ENCODE measurements around the gene TLK2. TPM values are rescaled to one million over a fixed set of nuclear protein-coding genes. Genes with fewer than 3 reads are reported as not detected.

TLK2 gene
- total RNA-seq, 1 experiment from 2014 or later = 54.6 TPM

DNA sequence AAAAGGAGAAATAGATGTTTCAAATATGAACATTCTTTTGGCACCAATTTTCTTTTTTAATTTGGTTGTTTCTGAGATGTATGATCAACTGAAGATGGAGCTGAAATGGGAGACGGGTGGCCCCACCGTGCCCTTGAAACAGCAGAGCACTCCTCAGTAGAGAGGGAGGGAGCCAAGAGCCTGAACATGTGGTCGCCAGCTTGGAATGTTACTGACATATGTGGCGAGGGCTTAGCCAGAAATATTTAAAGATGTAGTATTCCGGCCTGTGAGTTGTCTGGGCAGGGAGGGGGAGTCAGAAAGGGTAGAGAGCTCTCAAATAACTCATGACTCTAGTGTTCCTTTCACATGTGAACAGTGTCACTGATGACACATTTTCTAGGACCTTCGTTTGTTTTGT is 135.5 kb downstream of the TLK2 start:
- Histone ChIP-seq H3K27me3 (ENCODE audit: control insufficient read depth, insufficient read depth, low read length) (no peaks in the 10 kb centered on the region), H3K9me3 (ENCODE audit: control insufficient read depth, insufficient read depth, low read depth, low read length) (no peaks in the 10 kb centered on the region), H3K36me3 (ENCODE audit: control insufficient read depth, insufficient read depth, low read length) (peaks cover 7% of the 10 kb centered on the region; the same call in 1 of the 2 replicates), H3K4me1 (ENCODE audit: control insufficient read depth, insufficient read depth, low read length) (no peaks in the 10 kb centered on the region), H3K27ac (ENCODE audit: low read length) (no peak overlapping the region), H3K4me3 (ENCODE audit: low read depth in 2 of 2, low read length in 2 of 2) (no peak overlapping the region)
- no peak for ATAC-seq
- no TSS peak for BruUV-seq (replicated peaks)
- no peak for TF ChIP-seq TCF7L2 (IDR thresholded peaks at IDR 0.05; ENCODE audit: low read depth, low read length)
- TF ChIP-seq, protein P1, sequence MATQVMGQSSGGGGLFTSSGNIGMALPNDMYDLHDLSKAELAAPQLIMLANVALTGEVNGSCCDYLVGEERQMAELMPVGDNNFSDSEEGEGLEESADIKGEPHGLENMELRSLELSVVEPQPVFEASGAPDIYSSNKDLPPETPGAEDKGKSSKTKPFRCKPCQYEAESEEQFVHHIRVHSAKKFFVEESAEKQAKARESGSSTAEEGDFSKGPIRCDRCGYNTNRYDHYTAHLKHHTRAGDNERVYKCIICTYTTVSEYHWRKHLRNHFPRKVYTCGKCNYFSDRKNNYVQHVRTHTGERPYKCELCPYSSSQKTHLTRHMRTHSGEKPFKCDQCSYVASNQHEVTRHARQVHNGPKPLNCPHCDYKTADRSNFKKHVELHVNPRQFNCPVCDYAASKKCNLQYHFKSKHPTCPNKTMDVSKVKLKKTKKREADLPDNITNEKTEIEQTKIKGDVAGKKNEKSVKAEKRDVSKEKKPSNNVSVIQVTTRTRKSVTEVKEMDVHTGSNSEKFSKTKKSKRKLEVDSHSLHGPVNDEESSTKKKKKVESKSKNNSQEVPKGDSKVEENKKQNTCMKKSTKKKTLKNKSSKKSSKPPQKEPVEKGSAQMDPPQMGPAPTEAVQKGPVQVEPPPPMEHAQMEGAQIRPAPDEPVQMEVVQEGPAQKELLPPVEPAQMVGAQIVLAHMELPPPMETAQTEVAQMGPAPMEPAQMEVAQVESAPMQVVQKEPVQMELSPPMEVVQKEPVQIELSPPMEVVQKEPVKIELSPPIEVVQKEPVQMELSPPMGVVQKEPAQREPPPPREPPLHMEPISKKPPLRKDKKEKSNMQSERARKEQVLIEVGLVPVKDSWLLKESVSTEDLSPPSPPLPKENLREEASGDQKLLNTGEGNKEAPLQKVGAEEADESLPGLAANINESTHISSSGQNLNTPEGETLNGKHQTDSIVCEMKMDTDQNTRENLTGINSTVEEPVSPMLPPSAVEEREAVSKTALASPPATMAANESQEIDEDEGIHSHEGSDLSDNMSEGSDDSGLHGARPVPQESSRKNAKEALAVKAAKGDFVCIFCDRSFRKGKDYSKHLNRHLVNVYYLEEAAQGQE (IDR thresholded peaks at IDR 0.05; ENCODE audit: insufficient read depth in 1 of 2, low read depth in 2 of 2, low read length in 1 of 2) = no peak
- TF ChIP-seq SIN3A (IDR thresholded peaks at IDR 0.05; ENCODE audit: borderline replicate concordance, insufficient read depth, low read depth, low read length) = no peak
- no peak for TF ChIP-seq POLR2AphosphoS5 (IDR thresholded peaks at IDR 0.05; ENCODE audit: low read depth, low read length)
- TF ChIP-seq, protein P2, sequence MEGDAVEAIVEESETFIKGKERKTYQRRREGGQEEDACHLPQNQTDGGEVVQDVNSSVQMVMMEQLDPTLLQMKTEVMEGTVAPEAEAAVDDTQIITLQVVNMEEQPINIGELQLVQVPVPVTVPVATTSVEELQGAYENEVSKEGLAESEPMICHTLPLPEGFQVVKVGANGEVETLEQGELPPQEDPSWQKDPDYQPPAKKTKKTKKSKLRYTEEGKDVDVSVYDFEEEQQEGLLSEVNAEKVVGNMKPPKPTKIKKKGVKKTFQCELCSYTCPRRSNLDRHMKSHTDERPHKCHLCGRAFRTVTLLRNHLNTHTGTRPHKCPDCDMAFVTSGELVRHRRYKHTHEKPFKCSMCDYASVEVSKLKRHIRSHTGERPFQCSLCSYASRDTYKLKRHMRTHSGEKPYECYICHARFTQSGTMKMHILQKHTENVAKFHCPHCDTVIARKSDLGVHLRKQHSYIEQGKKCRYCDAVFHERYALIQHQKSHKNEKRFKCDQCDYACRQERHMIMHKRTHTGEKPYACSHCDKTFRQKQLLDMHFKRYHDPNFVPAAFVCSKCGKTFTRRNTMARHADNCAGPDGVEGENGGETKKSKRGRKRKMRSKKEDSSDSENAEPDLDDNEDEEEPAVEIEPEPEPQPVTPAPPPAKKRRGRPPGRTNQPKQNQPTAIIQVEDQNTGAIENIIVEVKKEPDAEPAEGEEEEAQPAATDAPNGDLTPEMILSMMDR (IDR thresholded peaks at IDR 0.05) = no peak
- ChIA-PET CTCF (no interaction called here), POLR2A (no interaction called here)
- intact Hi-C loops (cut with micrococcal nuclease; ENCODE audit: unreplicated experiment) (no loop called here), in situ Hi-C loops (cut with HindIII; ENCODE audit: low pct_unique_long_range_greater_than_20kb, low sequenced_read_pairs) (no loop called here)
- DNase-seq (ENCODE audit: low read depth, low spot score) = no peak

DNA sequence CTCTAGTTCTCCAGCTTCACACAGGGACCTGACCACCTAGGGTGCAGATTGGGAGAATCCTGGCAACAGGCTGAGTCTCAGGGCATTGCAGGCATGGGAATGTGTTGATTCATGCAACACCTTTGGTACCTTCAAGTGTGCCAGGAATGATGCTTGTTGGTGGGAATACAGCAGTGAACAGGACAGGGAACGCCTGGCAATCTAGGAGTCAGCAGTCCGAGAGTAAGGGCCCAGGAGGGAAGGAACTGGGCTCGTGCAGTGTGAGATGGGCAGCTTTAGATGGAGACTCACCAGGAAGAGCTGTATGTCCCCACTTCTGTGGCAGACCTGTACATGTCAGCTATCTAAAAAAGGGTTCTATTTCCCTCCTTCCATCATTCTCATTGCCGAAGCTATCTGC is 136.9 kb downstream of the TLK2 start:
- H3K9me3 ChIP-seq (ENCODE audit: control insufficient read depth, insufficient read depth, low read depth, low read length) = no peaks in the 10 kb centered on the region
- CTCF ChIA-PET = no interaction called here
- H3K27ac ChIP-seq (ENCODE audit: low read length) = no peak overlapping the region
- TF ChIP-seq POLR2AphosphoS5 (IDR thresholded peaks at IDR 0.05; ENCODE audit: low read depth, low read length) (no peak), SIN3A (IDR thresholded peaks at IDR 0.05; ENCODE audit: borderline replicate concordance, insufficient read depth, low read depth, low read length) (no peak), TCF7L2 (IDR thresholded peaks at IDR 0.05; ENCODE audit: low read depth, low read length) (no peak)
- TF ChIP-seq, protein P1 (IDR thresholded peaks at IDR 0.05; ENCODE audit: insufficient read depth in 1 of 2, low read depth in 2 of 2, low read length in 1 of 2) = no peak
- TF ChIP-seq, protein P2 (IDR thresholded peaks at IDR 0.05) = no peak
- peaks cover 7% of the 10 kb centered on the region; the same call in 1 of the 2 replicates for H3K36me3 ChIP-seq (ENCODE audit: control insufficient read depth, insufficient read depth, low read length)
- intact Hi-C loops (cut with micrococcal nuclease; ENCODE audit: unreplicated experiment) (no loop called here), in situ Hi-C loops (cut with HindIII; ENCODE audit: low pct_unique_long_range_greater_than_20kb, low sequenced_read_pairs) (no loop called here)
- POLR2A ChIA-PET = interaction anchor here (0.5 kb wide), 1 partner anchor 55 kb away, joined by 3 read pairs; no protein-coding TSS in a partner anchor
- no peak for DNase-seq (ENCODE audit: low read depth, low spot score)
- ATAC-seq = no peak
- no peak overlapping the region for H3K4me3 ChIP-seq (ENCODE audit: low read depth in 2 of 2, low read length in 2 of 2)
- H3K27me3 ChIP-seq (ENCODE audit: control insufficient read depth, insufficient read depth, low read length) = no peaks in the 10 kb centered on the region
- H3K4me1 ChIP-seq (ENCODE audit: control insufficient read depth, insufficient read depth, low read length) = no peaks in the 10 kb centered on the region
- no TSS peak for BruUV-seq (replicated peaks)

All from Panc1 (cell line).